B cell (primary cell): ENCODE data around the gene ZNHIT3.

Source experiments
- EZH2 ChIP-seq: IDR thresholded peaks from 2 replicates; pipeline ENCODE4 v1.6.1; 2012; ENCODE audit warnings: borderline replicate concordance, low read depth, mild to moderate bottlenecking, moderate library complexity, low read length; ENCODE audit not compliant: insufficient read depth, poor library complexity, severe bottlenecking
- TF ChIP-seq, protein P1 (sequence below): fragments of 200-600 bp; IDR thresholded peaks from one replicate; pipeline ENCODE4 v1.8.0; 2022; ENCODE audit warnings: antibody characterized with exemption, mild to moderate bottlenecking

DNA sequence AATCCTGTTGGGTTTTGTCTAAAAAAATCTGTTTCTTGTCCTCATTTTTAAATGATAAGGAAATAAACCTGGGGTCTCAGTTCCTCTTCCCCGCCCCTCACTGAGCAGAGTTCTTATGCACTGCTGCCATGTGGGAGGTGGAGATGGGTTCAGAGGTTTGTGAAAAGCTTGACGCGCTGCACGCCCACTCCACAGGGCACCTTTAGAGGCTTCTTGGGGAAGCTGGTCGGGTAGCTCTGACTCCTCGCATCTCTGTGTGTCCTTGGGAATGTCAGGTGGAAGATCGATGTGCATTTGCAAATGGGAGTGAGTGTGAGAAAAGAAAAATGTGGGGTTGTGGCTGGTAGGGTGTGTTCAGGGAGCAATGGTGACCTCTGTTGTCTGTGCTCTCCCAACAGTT lies 4.7 kb upstream of the ZNHIT3 start:
- TF ChIP-seq, protein P1, sequence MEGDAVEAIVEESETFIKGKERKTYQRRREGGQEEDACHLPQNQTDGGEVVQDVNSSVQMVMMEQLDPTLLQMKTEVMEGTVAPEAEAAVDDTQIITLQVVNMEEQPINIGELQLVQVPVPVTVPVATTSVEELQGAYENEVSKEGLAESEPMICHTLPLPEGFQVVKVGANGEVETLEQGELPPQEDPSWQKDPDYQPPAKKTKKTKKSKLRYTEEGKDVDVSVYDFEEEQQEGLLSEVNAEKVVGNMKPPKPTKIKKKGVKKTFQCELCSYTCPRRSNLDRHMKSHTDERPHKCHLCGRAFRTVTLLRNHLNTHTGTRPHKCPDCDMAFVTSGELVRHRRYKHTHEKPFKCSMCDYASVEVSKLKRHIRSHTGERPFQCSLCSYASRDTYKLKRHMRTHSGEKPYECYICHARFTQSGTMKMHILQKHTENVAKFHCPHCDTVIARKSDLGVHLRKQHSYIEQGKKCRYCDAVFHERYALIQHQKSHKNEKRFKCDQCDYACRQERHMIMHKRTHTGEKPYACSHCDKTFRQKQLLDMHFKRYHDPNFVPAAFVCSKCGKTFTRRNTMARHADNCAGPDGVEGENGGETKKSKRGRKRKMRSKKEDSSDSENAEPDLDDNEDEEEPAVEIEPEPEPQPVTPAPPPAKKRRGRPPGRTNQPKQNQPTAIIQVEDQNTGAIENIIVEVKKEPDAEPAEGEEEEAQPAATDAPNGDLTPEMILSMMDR, result no peak
- no peak for TF ChIP-seq EZH2
